Panc1 (cell line): ENCODE data around the gene DPP8. TPM values are rescaled to one million over a fixed set of nuclear protein-coding genes. Genes with fewer than 3 reads are reported as not detected.
A peak's percentile ranks its signal among the peaks of the same experiment; 100 is the strongest.

ENCODE experiments used
- ATAC-seq: fragments of 200-7000 bp; cut with Tn5 transposase; 2 replicates; pipeline ENCODE4 v1.9.1; 2020; ENCODE audit warnings: mild to moderate bottlenecking, moderate library complexity
- BruUV-seq: library from RNA; stranded (reverse); fragments of 400-500 nt; replicated peaks from 2 replicates; lab custom pipeline; 2021; lab: Mats Ljungman, UMichigan
- CTCF ChIA-PET: fragments of 300-600 bp; sonication (Branson Sonifier 250); formaldehyde crosslinking; loops from one replicate; lab custom pipeline; 2022; ENCODE audit warnings: antibody characterized with exemption; lab: Charles Lee
- POLR2A ChIA-PET: fragments of 300-600 bp; sonication (Branson Sonifier 250); formaldehyde crosslinking; loops from one replicate; lab custom pipeline; 2022; ENCODE audit warnings: antibody characterized with exemption; lab: Charles Lee
- DNase-seq: peaks from one replicate; pipeline ENCODE4 v3.0.0-alpha.2; 2010; ENCODE audit warnings: low read depth, low spot score
- H3K27ac ChIP-seq: 2 replicates; pipeline ENCODE4 v1.5.1; 2011; ENCODE audit warnings: mild to moderate bottlenecking, low read length, inconsistent platforms
- H3K27me3 ChIP-seq: fragments of 200-500 bp; sonication (Bioruptor generic); 2 replicates; pipeline ENCODE4 v1.6.0; 2014; ENCODE audit warnings: low read length, inconsistent platforms; ENCODE audit not compliant: control insufficient read depth, insufficient read depth
- H3K36me3 ChIP-seq: fragments of 200-500 bp; sonication (Bioruptor generic); 2 replicates; pipeline ENCODE4 v1.5.1; 2014; ENCODE audit warnings: inconsistent platforms, mild to moderate bottlenecking, low read length, moderate library complexity; ENCODE audit not compliant: control insufficient read depth, insufficient read depth
- H3K4me1 ChIP-seq: 2 replicates; pipeline ENCODE4 v1.5.1; 2011; ENCODE audit warnings: inconsistent platforms, mild to moderate bottlenecking, low read length, moderate library complexity; ENCODE audit not compliant: control insufficient read depth, insufficient read depth
- H3K4me3 ChIP-seq, 2 experiments: 2 replicates each; pipeline ENCODE4 v1.5.1; 2011 to 2012; ENCODE audit warnings: low read depth in 2 of 2, low read length in 2 of 2, mild to moderate bottlenecking in 2 of 2, inconsistent platforms in 1 of 2, moderate library complexity in 1 of 2
- H3K9me3 ChIP-seq: fragments of 200-500 bp; sonication (Bioruptor generic); 2 replicates; pipeline ENCODE4 v1.5.1; 2014; ENCODE audit warnings: low read depth, mild to moderate bottlenecking, inconsistent platforms, low read length, moderate library complexity; ENCODE audit not compliant: control insufficient read depth, insufficient read depth
- POLR2AphosphoS5 ChIP-seq: IDR thresholded peaks from 2 replicates; pipeline ENCODE4 v1.6.1; 2012; ENCODE audit warnings: mild to moderate bottlenecking, low read depth, low read length, moderate library complexity
- REST ChIP-seq, 2 experiments: IDR thresholded peaks; 2 replicates each; pipeline ENCODE4 v1.6.1; 2011 to 2012; ENCODE audit warnings: low read depth in 2 of 2, control low read depth in 1 of 2, low read length in 1 of 2, mild to moderate bottlenecking in 1 of 2, moderate library complexity in 1 of 2; ENCODE audit not compliant: insufficient read depth in 1 of 2
- SIN3A ChIP-seq: IDR thresholded peaks from 2 replicates; pipeline ENCODE4 v1.6.1; 2012; ENCODE audit warnings: low read depth, mild to moderate bottlenecking, low read length, moderate library complexity, borderline replicate concordance; ENCODE audit not compliant: insufficient read depth
- TCF7L2 ChIP-seq: IDR thresholded peaks from 2 replicates; pipeline ENCODE4 v1.6.1; 2011; ENCODE audit warnings: mild to moderate bottlenecking, low read depth, low read length, inconsistent platforms
- in situ Hi-C: cut with HindIII; loops from 2 replicates; pipeline ENCODE4 v1.10.0; 2016; ENCODE audit warnings: low sequenced_read_pairs, low pct_unique_long_range_greater_than_20kb
- intact Hi-C: fragments of 100-400 bp; cut with micrococcal nuclease; formaldehyde crosslinking; loops from one replicate; pipeline ENCODE4 v1.10.0; 2022; ENCODE audit not compliant: unreplicated experiment
- total RNA-seq: library from RNA; stranded (reverse); gene quantifications from one replicate; pipeline ENCODE4 v1.2.1, GENCODE V29; 2021; ENCODE audit not compliant: unreplicated experiment
- TF ChIP-seq, protein P1 (sequence below): fragments of 450-650 bp; IDR thresholded peaks from 2 replicates; pipeline ENCODE4 v1.5.1; 2017; ENCODE audit warnings: mild to moderate bottlenecking

The DPP8 gene
- total RNA-seq, 1 experiment from 2014 or later: 36.2 TPM

- in situ Hi-C loops (no loop called here), intact Hi-C loops (no loop called here)
- Histone ChIP-seq H3K27me3 (no peaks in the 10 kb centered on the region), H3K27ac (peak overlapping the region; percentile 39; the same call in 1 of the 2 replicates), H3K4me3 (no peak overlapping the region), H3K36me3 (no peaks in the 10 kb centered on the region), H3K4me1 (peaks cover 38% of the 10 kb centered on the region), H3K9me3 (no peaks in the 10 kb centered on the region)
- POLR2A ChIA-PET: no interaction called here
- no TSS peak for BruUV-seq
- TF ChIP-seq SIN3A (no peak), TCF7L2 (no peak), POLR2AphosphoS5 (no peak), REST (IDR thresholded peaks at IDR 0.05; ENCODE audit: insufficient read depth in 1 of 2, low read depth in 2 of 2, low read length in 1 of 2) (no peak)
- TF ChIP-seq, protein P1, sequence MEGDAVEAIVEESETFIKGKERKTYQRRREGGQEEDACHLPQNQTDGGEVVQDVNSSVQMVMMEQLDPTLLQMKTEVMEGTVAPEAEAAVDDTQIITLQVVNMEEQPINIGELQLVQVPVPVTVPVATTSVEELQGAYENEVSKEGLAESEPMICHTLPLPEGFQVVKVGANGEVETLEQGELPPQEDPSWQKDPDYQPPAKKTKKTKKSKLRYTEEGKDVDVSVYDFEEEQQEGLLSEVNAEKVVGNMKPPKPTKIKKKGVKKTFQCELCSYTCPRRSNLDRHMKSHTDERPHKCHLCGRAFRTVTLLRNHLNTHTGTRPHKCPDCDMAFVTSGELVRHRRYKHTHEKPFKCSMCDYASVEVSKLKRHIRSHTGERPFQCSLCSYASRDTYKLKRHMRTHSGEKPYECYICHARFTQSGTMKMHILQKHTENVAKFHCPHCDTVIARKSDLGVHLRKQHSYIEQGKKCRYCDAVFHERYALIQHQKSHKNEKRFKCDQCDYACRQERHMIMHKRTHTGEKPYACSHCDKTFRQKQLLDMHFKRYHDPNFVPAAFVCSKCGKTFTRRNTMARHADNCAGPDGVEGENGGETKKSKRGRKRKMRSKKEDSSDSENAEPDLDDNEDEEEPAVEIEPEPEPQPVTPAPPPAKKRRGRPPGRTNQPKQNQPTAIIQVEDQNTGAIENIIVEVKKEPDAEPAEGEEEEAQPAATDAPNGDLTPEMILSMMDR: no peak
- no peak for ATAC-seq
- no peak for DNase-seq
- CTCF ChIA-PET: no interaction called here
Observed at GRCh38 chr15:65416845-65417416, 100.6 kb downstream of the DPP8 start.

DNA sequence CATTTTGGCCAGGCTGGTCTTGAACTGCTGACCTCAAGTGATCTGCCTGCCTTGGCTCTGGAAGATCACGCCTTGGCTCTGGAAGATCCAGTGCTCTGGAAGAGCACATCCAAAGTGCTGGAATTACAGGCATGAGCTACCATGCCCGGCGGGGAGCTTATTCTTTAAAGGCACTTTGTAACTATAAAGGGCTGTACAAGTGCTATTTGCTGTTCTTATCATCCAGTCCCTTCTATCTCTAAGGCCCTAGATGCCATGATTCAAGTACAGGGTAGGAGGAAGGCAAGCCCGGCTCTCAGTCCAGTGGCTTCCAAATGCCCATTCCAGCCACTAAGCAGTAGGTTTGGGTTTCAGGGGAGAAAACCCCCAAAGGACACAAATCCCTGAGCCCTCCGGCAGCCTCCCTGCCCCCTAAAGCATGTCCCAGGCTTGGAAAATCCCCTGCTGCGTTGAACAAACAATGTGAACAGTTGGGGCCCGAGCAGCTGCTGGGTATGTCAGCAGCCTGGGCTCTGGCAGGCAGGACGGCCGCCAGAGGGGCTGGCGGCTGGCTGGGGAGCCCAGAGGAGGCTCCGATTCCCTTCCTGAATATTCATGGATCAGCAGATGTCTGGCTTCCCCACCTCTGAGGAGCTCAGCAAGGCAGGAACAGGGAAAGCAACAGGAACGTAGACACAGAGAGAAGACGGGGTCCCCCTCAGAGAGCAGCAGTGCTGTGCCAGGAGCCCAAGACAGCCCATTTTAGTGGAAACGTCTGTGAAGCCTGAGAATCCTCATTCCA is 102.5 kb downstream of the DPP8 start:
- no peak for DNase-seq
- ChIA-PET CTCF (interaction anchor here (1.2 kb wide), 1 partner anchor 14 kb away, joined by 3 read pairs; no protein-coding TSS in a partner anchor), POLR2A (interaction anchor here (0.6 kb wide), 2 partner anchors 51 to 474 kb away, joined by 3 read pairs; no protein-coding TSS in a partner anchor)
- Histone ChIP-seq H3K4me1 (peaks cover 35% of the 10 kb centered on the region), H3K4me3 (no peak overlapping the region), H3K27me3 (no peaks in the 10 kb centered on the region), H3K27ac (peak overlapping the region; percentile 54), H3K9me3 (no peaks in the 10 kb centered on the region), H3K36me3 (no peaks in the 10 kb centered on the region)
- in situ Hi-C loops: no loop called here
- TF ChIP-seq TCF7L2: peak; percentile 56; the same call in 1 of the 2 replicates
- no peak for TF ChIP-seq POLR2AphosphoS5
- intact Hi-C loops: no loop called here
- ATAC-seq: peak; percentile 87
- BruUV-seq: no TSS peak
